Stimulated activated CD4-positive, alpha-beta T cell treated with anti-CD3 and anti-CD28 coated beads, TNF-alpha, amount 100 ng/mL, for 24 hours (primary cell): ENCODE measurements around the gene ARHGAP22.

Source experiments
- DNase-seq, 3 experiments: peaks; one replicate each; pipeline ENCODE4 v3.0.0-alpha.2; 2020; ENCODE audit warnings: low read depth in 3 of 3

ARHGAP22 gene

DNA sequence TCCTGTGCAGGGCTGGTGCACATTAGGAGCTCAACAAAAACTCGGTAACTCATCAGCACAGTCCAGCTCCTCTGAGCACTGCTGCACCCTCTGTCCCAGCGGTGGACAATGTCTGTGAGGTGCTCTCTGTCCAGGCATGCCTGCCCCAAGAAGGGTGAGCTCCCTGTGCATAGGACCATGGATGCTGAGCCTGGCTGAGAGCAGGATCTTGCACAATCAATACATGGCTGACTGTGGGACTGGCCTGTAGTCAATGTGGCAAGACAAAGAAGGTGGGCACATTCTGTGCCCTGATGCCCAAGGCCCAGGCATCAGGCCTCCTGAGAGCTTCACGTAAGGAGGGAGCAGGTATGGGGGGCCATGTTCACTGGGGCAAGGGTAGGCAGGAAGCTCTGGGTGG lies 17.1 kb downstream of the ARHGAP22 start:
- no peak for DNase-seq

DNA sequence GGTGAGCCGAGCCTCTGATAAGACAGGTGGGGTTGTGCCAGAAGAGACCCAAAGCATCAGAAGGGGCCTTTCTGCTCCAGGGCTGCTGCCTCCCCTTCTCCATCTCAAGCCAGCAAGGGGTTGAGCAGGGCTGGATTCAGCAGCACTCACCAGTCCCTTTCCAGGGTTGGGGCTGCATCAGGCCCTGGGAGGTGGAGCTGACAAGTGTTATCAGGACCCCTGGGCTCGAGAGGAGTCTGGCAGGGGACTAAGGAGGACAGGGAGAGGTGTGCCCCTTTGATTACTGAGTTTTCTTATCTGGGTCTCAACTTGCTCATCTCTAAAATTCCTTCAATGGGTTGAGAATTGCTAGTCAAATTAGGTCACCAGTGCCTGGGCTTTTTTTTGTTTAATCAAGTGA lies 17.8 kb downstream of the ARHGAP22 start:
- DNase-seq: no peak

DNA sequence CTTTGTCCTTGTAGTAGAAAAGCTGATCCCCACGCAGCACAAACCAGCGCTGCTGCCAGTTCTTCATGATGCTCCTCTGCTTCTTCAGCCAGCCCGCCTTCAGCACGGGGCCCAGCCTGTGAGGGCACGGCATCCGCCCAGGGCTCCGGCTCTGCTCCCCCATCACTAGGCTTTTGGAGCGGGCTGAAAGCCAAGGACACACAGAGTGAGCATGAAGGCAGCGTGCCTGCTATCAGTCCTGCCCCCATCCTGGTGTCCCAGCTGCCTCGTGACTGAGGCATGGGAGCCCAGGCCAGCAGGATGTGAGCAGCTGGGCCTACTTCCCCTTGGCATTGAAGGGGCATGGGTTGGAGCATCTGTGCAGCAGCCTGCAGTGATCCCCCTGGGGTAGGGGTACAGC lies 21.9 kb downstream of the ARHGAP22 start:
- DNase-seq: no peak

DNA sequence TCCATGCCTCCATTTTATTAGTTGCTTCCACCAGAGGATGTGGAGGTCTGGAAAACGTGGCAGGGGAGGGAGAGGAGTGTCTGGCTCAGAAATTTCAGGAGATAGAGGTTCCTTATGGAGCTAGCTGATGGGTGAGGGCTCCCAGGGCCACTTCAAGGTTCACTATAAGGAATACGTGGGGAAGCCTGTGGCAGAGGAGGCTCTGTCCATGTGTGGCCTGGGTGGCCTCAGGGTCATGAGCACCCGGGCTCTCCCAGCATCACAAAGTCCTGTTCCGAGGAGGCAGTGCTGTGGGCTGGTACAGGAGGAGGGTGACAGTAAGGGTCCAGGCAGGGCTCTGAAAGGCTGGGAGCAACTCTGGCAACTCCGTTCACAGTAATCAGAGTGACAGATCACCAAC lies 24.6 kb downstream of the ARHGAP22 start:
- DNase-seq: no peak

DNA sequence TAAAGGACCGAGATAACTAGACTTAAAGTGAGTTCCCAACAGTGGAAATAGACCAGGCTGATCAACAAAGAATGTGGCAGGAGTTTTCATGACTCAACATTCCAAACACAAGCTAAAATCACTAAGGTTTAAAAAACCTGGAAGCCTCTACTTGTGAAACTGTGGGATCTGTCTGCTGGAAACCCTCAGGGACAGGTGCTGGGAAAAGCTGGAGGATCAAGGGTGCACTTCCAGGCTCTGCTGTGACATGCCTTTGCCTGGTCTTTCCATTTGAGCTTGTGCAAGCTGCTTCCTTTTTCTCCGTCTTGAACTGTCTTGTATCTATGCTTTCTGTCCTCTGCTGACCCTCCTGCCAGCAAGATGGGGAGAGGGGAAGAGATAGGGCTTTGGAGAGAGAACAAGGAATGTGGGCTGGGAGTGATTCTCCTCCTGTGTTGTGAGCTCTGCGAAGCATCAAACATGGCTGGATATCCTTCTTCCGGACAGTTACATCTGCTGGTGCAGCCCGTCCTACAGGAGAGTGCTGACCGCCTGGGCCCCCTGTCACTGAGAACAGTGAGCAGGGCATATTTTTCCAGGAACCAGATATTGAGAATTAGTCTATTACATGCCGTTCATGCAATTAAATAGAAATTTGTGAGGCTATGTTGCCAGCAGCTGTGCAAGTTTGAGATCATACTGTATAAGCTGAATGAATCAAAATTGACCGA lies 25.5 kb downstream of the ARHGAP22 start:
- DNase-seq: no peak

DNA sequence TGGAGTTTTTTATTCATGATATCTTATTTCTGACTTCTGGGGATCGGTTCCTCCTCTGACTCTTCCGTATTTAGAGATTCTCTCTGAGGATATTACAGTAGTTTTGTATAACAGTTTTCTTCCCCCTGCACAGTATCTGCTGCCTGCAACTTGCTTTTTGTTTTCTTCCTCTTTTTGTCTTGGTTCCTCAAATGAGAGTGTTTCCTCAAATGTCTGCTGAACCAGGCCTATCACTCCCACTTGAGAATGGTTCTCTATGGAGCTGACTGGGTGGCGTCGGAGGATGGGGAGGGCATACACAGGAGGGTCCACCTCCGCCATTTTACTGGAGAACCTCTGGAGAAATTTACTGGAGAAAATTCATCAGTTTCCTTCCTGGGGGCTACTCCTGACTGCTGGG lies 27.7 kb downstream of the ARHGAP22 start:
- no peak for DNase-seq

DNA sequence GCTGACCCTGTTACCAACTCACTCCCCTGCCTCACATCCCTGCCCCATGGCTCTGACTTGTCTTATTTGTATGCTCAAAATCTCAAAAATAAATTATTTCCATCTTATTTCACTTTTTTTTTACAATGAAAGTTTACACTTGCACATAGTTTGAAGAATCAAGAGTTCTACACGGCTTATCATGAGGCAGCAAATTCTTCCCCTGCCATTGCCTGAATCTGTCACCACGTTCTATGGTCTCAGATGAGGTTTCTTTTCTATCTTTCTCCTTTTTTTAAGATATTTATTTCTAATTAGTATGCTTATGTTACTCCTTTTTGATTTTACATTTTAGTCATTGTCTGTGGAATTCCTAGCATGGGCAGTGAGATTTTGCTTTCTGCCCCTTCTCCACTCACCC lies 28.4 kb downstream of the ARHGAP22 start:
- no peak for DNase-seq

DNA sequence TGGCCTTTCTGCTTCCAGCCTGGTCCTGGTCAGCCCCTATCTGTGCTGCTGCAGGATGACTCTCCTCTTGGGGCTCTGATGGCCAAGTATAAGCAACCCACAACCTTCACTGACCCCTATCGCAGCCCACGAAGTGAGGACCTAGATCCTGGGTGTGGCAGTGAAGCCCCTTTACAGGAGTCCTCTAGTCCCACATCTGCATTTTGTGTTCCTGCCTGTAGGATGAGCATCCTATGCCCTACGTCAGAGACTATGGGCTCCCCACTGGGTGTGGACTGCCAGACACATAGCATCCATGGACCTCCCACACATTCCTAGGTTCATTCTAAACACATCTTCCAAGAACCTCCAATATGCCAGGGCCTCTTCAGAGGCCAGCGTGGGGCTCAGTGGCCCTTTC lies 29.0 kb downstream of the ARHGAP22 start:
- DNase-seq: no peak

DNA sequence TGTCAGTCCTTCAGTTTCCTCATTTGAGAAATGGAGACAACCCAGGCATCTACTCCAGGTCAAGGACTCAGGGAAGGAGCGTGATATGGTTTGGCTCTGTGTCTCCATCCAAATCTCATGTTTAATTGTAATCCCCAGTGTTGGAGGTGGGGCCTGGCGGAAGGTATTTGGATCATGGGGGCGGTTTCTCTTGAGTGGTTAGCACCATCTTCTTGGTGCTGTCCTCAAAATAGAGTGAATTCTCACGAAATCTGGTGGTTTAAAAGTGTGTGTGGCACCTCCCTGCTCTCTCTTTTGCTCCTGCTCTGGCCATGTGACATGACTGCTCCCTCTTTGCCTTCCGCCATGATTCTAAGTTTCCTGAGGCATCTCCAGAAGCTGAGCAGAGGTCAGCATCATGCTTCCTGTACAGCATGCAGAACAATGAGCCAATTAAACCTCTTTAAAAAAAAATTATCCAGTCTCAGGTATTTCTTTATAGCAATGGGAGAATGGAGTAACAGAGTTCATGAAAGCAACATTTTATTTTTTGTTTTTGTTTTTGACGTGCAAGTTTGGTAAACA lies 30.0 kb downstream of the ARHGAP22 start:
- DNase-seq: no peak

DNA sequence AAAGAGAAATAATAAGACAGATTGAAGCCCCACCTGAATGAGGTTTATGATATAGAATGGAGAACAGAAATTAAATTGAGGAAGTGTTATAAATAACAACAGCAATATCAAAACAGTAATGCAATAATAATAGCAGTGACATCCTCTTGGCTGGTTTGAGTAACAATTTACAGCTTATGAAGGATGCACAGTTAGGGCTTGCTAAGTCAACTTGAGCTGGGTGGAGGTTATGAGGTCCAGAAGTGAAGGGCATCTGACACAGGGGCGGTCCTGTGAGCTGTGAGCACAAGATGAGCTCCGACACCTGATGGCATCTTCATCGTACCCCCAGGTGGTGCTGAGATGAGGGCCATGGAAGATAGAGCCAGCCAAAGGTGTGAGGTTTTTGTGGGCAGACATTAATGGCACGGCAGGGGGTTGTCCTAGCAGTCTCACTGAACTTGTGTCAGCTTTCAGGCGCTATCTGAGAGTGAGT lies 30.5 kb downstream of the ARHGAP22 start:
- DNase-seq: no peak

DNA sequence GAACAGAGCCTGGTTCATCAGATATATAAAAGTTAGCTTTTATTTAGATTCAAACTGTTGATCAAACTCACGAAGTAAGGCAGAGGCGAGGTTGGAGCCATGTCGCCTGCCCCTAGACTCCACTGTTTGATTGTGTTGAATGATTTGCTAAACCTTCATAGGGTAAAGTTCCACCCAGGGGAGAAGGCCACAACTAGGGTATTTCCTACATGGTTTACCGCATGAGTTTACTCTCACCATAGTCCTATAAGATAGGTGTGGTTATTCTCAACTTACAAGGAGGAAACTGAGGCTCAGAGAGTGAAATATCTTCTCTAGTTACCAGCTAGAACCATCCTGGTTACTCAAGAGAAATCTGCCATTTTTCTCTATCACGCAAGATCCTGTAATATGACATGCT lies 31.8 kb downstream of the ARHGAP22 start:
- no peak for DNase-seq

DNA sequence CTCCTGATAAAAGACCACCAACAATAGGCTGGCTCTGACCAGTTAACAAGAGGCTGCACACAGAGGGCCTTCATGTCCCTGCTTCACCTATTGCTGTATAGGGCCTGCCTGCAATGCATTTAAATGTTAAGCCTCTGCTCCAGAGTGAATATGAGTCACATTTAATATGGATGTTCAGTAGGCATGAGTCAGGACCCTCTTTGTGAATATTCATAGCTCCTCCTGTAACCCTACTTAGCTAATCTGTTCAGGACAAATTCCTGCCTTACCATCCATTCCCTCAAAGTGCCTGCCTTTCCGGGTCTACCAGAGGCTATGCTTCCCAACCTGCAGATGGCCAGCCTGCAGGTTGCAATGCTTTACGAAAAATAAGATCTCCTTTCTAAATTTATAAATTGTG lies 32.5 kb downstream of the ARHGAP22 start:
- no peak for DNase-seq

DNA sequence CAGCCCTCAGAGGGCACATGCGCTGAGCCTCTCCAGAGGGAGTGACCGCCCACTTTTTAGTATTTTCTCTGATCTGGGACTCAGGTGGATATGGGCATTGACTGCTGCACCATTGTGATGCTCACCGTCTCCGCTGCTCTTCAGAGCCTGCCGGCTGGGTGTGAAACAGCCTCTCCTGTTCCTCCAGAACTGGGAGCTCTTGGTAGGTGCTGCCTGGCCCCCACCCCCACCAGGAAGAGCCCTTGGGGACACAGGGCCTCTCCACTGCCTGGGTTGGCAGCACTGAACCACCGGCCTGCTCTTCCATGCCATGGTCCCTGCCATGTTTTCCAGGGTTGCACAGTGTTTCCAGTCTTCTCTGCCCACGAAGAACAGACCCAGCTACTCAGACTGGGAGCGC lies 36.3 kb downstream of the ARHGAP22 start:
- DNase-seq: no peak

DNA sequence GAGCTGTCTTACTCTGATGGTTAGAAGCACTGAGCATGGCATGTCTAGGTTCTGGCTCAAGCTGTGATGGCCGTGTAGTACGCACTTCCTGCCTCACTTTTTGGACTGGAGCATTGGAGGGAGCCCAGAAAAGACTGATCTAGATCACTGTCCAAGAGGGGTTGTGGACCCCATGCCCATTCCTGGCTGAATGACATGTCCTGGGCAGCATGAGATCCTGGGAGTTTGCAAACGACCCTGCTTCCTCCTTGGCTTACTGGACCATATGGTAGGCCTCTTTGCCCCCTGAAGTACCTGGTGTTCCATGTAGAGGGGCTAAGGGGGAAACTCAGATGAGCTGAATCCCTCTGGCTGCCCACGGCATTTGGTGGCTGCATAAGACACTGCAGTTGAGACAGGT lies 36.7 kb downstream of the ARHGAP22 start:
- no peak for DNase-seq

DNA sequence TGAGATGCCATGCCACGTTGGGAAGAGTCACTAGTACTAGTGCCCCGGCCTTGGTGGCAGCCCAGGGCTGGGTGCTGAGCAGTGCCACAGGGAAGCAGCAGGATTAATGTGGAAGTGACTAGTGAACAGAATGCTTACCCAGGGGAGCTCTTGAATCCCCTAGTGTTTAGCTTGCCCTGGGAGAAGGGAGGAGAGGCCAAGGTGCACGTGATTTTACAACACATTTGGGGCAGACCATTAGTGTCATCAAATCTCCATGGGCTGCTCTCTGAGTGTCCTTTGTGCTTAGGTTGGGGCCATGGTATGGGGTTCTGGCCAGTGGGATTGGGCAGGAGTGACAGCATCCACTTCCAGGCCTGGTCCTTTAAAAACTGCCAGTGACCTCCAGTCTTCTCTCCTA lies 37.5 kb downstream of the ARHGAP22 start:
- no peak for DNase-seq

DNA sequence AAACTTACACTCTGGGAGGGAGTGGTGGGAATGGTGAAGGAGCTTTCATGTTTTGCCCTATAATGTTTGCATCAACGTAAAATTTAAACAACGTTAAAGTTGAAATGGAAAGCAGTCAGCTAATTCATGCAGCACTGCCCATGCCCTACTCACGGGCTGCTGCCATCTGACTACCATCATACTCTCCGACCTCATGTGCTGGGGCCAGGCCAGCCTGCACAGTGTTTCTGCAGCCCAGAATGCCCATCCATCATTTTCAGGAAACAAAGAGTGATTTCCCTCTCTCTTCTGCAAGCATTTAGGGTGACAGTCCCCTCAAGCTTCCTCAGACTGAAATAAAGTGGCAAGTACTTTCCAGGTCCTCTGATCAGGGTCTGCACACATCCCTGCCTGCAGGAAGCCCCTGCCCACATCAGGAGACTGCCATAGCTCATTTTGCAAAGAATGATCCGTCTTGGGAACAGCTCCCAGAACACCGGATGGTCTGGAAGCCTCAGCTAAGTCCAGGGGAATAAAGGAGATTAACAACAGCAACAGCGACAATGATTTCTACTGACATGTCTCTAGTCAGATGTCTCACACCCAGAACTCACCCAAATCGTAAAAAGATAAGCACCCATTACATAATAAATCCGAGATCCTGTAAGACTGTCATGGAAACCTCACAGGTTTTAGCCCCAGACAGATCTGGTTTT lies 40.3 kb downstream of the ARHGAP22 start:
- no peak for DNase-seq

DNA sequence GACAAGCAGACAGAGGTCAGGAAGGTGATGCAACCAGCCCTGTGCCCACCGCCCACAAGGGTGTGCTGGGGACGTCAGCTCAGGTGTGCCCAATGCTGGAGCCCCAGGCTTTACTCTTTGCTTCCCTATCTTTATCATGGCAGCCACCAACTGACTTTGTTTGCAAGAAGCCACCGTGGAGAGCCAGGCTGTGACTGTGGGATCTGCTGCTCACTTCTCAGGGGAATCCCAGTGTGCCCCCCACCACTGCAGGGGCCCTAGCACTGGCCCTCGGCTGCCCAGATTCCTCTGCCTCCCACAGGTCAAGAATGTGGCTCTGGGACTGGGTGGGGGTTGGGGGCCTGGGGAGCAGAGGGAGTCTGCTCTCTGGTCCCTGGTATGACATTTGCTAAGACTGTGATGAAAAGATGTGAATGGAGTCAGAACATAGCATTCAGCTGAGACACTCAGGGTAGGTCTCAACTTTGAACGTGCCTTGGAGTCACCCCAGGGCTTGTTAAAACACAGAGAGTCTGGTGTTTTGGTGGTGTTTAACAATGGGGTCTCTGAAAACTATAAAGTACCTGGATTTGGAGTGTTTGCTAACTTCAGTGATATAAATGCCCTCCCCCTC lies 47.3 kb downstream of the ARHGAP22 start:
- DNase-seq: no peak

DNA sequence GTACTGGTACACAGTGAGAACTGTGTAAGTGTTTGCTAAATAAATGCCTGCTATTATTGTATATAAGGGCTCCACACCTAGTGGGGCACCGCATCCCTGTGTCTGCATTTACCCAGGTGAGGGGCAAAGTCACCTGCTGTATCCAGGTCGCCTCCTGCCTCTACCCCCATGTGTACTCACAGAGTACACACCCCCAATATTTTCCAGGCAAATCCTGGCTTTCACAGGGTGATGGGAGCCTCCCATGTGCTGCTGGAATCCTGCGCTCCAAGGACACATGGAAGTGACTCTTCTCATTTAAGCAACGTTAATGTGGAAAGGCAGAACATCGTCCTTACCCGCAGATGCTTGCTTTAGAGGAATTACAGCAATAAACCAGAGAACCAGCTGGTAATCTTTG lies 48.2 kb downstream of the ARHGAP22 start:
- DNase-seq: no peak

DNA sequence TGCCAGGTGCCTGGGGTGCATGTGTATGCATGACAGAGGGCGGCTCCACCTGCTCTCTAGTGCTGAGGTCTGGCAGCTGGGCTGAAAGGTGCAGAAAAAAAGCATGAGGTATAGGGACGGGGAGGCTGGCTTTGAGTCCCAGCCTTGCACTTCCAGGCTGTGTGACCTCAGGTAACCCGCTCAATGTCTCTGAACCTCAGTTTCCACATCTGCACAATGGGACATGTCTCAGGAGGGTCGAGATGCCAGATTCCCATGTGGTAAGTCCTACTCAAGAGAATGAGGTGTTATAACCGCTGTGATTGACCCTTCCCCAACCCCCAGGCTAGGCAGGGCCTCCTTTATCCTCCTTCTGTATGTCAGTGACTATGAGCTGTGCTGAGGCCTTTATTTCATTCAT lies 48.8 kb downstream of the ARHGAP22 start:
- no peak for DNase-seq

DNA sequence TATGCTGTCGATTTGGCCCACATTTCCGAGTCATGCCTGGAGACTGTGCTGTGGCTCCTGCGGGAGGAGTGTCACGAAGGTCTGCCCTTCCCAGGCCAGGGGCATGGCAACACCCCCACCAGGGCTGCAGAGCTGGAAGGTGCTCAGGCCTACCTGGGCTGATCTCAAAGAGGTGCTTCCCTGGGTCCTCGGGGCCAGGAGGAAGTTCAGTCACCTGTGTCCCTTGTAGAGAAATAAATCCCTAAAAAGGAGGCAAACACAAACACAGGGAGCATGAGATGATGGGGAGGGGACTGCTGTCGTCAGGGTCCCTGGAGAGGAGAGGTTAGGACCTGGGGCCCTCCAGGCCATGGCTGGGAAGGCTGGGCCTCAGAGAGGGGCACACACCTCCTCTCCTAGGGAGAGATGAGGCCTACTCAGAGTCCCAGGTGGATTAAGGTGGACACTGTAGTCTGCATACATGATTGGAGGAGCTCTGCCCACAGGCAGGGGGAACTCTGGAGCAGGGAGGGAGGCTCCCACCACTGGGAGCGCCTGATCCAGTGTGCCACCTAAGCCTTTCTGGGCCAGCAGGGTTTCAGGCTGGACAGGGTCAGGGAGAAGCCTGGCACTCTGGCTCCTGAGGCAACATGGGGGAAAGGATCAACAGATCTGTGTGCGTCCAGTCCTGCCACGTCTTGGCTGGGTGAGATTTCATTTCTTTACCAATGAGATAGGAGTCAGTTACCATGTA lies 49.4 kb downstream of the ARHGAP22 start:
- DNase-seq: no peak

DNA sequence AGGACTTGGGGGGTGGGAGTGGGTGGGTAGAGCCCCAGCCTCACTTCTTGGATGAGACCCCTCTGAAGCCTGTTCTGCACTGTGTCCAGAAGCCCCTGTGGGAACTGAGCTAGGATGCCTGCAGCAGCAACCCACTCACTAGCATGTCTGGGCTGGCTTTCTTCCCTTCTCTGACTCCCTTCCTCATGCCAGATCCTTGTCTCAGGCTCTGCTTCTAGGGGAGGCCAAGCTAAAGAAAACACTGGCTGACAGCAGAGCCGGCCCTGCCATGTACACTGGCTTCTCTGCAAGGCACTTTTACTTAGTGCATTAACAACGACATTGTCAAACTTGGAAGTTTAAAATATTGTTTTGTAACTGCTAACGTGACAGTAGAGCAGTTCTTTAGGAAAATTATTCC lies 50.2 kb downstream of the ARHGAP22 start:
- no peak for DNase-seq

DNA sequence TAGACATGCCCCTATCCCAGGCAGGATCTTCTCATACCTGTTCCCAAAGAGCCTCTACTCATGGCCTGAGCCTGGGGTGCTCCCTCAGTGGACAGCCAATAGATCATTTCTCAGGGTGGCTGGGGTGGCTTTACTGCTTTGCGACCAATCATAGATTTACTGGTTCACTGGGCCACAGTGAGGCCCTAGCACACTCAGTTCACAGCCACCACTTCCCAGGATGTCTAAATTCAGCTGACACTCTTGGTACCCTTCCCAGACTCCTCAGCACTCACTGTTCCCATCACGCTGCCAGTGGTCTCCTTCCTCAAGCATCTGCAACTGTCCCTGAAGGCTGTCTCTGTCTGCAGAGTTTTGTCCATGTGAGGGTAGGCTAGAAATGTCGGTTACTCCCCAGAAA lies 50.6 kb downstream of the ARHGAP22 start:
- DNase-seq: no peak
